Stimulated activated CD8-positive, alpha-beta memory T cell treated with anti-CD3 and anti-CD28 coated beads, Interleukin-15, amount 100 ng/mL, for 24 hours (primary cell): Measurements from ENCODE around the gene PACS1.
A peak's percentile ranks its signal among the peaks of the same experiment; 100 is the strongest.
"Not testable (repeated sequence)": the region's sequence is repeated elsewhere in the genome, so short reads cannot be mapped to it uniquely, and the experiment has no call there.

Source experiments
- DNase-seq: peaks from one replicate; pipeline ENCODE4 v3.0.0-alpha.2; 2020; ENCODE audit warnings: low read depth

PACS1 gene

DNA sequence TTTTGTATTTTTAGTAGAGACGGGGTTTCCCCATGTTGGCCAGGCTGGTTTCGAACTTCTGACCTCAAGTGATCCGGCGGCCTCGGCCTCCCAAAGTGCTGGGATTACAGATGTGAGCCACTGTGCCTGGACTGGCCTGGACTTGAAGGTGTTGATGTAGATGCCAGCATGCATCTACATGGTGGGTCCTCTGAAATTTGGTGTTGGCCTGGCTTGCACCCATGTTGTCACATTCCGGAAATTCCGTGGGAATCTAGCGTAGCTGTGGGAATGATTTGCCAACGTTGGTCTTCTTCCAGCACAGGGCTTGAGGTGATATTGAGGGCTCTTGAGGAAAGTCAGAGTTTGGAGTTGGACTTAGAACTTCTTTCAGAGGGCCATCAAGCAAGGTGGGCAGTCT lies 6.5 kb downstream of the PACS1 start:
- DNase-seq: no peak

GRCh38 chr11:66077927-66078326 lies 7.9 kb downstream of the PACS1 start:
- DNase-seq: no peak

DNA sequence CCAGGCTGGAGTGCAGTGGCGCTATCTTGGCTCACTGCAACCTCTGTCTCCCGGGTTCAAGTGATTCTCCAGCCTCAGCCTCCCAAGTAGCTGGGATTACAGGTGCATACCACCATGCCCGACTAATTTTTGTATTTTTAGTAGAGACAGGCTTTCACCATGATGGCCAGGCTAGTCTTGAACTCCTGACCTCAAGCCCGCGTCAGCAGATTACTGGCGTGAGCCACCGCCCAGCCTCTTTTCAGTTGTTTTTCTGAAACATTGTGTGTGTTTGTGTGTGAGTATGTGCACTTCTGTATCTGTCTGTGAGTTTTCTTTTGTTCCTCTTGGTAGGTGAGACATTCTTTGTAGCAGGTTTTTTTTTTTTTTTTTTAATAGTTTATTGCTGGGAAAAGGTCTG lies 8.9 kb downstream of the PACS1 start:
- not testable (repeated sequence) for DNase-seq

- no peak for DNase-seq
Observed at GRCh38 chr11:66080055-66080817, 10.2 kb downstream of the PACS1 start.

DNA sequence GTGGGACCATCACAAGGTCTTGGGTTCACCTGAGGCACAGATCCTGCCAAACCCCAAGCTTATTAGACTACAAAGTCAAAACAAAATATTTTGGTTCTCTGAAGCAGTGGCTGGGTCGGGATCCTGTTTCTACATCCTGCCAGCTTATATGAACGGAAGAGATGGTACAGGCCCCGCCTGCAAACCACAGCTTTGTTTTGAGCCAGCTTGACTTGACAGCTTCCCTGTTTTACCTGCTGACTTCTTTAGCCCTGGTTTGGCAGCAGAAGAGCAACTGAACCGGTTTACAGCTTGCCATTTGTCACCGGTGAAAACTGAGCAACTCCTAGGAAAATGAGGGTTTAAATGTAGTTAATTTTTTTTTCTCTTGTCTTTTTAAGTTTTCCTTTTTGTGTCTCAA lies 11.4 kb downstream of the PACS1 start:
- no peak for DNase-seq

GRCh38 chr11:66082946-66083698 lies 13.1 kb downstream of the PACS1 start:
- DNase-seq: no peak

DNA sequence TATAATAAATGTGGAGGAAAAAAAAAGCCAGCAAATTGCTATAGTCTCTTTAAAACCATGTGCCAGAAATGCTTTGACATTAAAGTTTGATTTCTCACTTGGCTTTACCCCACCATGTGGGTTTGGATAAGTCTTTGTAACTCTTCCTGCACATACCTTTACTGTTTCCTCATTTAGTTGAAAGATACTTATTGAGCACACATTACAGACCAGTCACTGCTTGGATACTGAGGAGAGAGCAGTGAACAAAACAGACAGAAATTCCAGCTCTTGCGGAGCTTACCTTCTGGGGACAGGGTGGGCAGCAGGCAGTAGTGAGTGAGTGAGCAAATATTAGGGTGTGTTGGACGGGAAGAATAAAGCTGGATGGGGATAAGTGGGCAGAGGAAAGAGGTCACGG lies 13.7 kb downstream of the PACS1 start:
- DNase-seq: no peak

DNA sequence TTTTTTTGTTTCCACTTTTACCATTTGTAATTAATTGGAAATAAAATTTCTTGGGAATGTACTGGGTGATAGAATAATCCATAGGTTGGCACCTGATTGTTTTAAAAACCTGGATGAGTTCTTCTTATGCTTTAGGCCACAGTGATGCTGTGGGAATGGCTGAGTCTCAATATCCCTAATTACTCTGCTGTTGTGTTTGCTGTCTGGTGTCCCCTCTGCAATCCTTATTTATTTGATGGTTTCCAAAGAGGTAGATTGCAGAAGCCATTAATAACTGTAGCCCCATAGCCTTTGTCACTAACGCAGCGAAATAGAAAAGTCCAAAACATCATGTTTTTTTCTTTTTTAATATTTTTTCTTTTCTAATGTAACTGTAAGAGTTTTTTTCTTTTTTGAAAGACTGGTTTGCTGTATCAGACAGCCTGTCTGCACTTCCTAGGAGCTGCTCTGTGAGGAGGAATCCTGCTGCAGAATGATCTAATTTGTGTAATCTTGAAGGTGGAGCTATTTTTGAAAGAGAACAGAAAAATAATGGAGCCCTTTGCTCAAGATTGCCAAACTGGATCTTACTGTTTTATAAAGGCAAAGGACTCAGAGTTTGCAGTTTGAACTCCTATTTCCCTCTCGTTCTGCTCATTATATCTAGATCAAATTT lies 14.9 kb downstream of the PACS1 start:
- DNase-seq: no peak

DNA sequence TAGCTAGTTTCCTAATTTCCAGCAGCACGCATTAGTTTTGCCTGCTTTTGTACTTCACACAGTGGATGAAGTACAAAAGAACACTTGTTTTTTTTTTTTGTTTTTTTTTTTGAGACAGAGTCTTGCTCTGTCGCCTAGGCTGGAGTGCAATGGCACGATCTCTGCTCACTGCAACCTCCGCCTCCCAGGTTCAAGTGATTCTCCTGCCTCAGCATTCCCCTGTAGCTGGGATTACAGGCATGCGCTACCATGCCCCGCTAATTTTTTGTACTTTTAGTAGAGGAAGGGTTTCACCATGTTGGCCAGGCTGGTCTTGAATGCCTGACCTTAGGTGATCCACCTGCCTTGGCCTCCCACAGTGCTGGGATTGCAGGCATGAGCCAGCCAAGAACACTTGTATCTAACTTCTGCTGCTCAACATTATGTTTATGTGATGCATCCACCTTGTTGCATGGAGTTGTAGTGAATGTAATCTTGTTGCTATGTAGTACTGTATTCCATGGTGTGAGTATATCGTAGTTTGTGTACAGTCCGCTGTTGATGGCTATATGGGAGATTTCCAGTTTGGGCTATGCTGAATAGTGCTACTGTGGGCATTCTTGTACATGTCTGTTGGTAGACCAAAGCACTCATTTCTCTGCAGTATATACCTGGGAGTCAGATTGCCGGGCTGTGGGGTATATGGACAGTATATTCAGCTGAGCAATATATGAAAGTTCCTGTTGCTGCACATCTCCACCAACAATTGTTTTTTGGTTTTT lies 17.3 kb downstream of the PACS1 start:
- DNase-seq: no peak

GRCh38 chr11:66089067-66089466 lies 19.0 kb downstream of the PACS1 start:
- no peak for DNase-seq

DNA sequence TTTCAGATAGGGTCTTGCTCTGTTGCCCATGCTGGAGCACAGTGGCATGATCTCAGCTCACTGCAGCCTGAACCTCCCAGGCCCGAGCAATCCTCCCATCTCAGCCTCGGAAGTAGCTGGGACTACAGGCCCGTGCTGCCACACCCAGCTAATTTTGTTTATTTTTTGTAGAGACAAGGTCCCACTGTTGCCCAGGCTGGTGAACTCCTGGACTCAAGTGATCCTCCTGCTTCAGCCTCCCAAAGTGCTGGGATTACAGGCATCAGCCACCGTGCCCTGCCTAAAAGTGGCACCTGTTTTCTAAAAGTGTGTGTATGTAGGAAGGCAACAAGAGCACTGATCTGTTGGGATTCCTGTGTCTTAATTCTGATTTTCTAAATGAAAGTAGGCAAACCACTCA lies 20.2 kb downstream of the PACS1 start:
- DNase-seq: no peak

GRCh38 chr11:66092125-66092524 lies 22.1 kb downstream of the PACS1 start:
- not testable (repeated sequence) for DNase-seq

DNA sequence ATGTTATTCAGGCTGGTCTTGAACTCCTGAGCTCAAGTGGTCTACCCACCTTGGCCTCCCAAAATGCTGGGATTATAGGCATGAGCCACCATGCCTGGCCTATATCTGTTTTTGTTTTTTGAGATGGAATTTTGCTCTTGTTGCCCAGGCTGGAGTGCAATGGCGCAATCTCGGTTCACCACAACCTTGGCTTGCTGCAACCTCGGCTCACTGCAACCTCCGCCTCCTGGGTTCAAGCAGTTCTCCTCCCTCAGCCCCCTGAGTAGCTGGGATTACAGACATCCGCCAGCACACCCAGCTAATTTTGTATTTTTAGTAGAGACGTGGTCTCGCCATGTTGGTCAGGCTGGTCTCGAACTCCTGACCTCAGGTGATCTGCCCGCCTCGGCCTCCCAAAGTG lies 29.7 kb downstream of the PACS1 start:
- DNase-seq: not testable (repeated sequence)

- DNase-seq: peak; percentile 22
Observed at GRCh38 chr11:66100272-66101065, 30.4 kb downstream of the PACS1 start.

DNA sequence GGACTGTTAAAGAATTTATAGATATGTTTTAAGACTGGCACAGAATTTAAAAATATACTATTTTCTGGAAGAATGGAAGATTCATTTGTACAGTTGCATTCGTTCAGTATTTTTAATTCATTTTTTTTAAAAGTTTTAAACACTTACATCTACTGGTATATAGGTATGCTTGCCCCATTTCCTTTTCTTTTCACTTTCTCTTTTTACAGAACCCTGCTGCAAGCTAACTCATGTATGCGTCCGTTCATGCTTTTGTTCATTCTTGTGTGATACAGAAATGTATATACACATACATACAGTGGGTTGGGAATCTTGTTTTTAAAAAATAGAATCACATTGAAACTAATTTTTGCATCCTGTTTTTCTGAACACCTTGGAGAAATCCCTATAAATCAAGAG lies 31.0 kb downstream of the PACS1 start:
- DNase-seq: no peak

- DNase-seq: no peak
Observed at GRCh38 chr11:66104057-66104638, 34.1 kb downstream of the PACS1 start.

DNA sequence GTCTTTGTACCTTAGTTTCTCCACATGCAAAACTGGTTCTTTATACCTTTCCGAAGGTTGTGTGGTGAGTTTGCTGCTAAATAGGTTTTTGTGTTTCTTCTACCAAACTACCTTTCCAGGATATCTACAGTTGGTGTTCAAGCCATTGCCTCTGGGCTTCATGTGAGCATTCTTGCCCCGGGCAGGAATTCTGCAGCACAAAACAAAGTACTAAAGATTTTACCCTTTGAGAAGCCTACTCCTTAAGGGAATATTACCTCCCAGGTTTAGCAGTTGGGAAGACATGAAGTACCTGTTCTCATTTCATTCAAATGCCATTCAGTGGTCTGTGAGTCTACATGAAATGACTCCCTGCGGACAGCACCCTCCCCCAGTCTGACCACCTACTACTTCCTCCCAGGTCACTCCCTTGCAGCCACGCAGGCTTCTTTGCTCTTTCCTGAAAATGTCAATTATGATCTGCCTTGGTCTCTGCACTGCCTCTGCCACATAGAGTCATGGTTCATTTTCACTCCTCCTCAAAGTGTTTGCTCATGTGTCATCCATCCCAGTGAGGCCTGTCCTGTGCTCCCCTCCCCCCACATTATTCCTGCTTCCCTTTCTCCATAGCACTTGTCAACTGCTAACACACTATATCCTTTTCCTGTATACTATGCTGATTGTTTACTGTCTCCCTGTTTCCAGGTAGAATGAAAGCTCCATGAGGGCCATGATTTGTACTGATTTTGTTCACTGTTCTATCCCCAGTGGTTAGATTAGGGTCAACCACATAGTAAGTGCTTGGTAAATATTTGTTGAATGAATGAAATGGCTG lies 36.9 kb downstream of the PACS1 start:
- DNase-seq: no peak

GRCh38 chr11:66107600-66108510 lies 37.8 kb downstream of the PACS1 start:
- DNase-seq: no peak

DNA sequence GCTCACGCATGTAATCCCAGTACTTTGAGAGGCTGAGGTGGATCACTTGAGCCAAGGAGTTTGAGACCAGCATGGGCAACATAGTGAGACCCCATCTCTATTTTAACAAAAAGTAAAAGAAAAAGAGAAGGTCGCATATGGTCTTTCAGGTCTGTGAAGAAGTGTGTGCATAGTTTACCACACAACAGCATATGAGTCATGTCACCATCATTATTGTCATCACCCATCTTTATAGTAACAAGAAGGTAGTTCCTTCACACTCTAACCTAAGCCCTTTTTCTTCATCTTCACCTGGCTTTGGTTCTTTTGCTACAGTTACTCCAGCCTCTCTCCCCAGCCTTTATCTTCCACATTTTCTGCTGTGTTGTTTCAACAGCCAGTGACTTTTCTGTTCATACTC lies 39.2 kb downstream of the PACS1 start:
- DNase-seq: no peak
